Activated CD8-positive, alpha-beta memory T cell treated with anti-CD3 and anti-CD28 coated beads for 36 hours (primary cell): Measurements from ENCODE around the gene HSD3B7. TPM values are rescaled to one million over a fixed set of nuclear protein-coding genes. Genes with fewer than 3 reads are reported as not detected.

Experiments
- CTCF ChIA-PET: fragments of 350-600 bp; sonication (Branson Sonifier 250); formaldehyde crosslinking; loops from one replicate; lab custom pipeline; 2021; ENCODE audit warnings: antibody characterized with exemption; lab: Charles Lee
- POLR2A ChIA-PET: fragments of 350-600 bp; sonication (Branson Sonifier 250); formaldehyde crosslinking; loops from one replicate; lab custom pipeline; 2021; ENCODE audit warnings: antibody characterized with exemption; lab: Charles Lee
- total RNA-seq, 2 experiments: library from RNA; stranded (reverse); gene quantifications; one replicate each; pipeline ENCODE4 v1.2.3, GENCODE V29; 2021

Gene HSD3B7
- total RNA-seq, 2 experiments from 2014 or later = 1.8 to 1.9 TPM

DNA sequence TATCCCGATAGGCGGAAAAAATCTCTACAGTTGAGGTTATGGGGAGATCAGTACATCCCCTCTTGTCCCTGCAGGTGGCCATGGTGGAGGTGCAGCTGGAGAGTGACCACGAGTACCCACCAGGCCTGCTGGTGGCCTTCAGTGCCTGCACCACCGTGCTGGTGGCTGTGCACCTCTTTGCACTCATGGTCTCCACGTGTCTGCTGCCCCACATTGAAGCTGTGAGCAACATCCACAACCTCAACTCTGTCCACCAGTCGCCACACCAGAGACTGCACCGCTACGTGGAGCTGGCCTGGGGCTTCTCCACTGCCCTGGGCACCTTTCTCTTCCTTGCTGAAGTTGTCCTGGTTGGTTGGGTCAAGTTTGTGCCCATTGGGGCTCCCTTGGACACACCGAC lies 31.9 kb upstream of the HSD3B7 start:
- ChIA-PET CTCF (interaction anchor here (0.5 to 6.4 kb wide), 10 partner anchors 10 to 467 kb away, joined by 3 to 69 read pairs (median 4); partner anchors contain the start of genes HSD3B7 and VKORC1), POLR2A (no interaction called here)

GRCh38 chr16:30953511-30954124 lies 31.4 kb upstream of the HSD3B7 start:
- ChIA-PET CTCF (interaction anchor here (0.5 to 6.4 kb wide), 15 partner anchors 11 to 466 kb away, joined by 3 to 69 read pairs (median 4); partner anchors contain the start of genes HSD3B7, VKORC1, ZNF646 and ZNF668), POLR2A (interaction anchor here (1.0 kb wide), 1 partner anchor 227 kb away, joined by 3 read pairs; no protein-coding TSS in a partner anchor)

GRCh38 chr16:30954993-30955392 lies 30.0 kb upstream of the HSD3B7 start:
- POLR2A ChIA-PET = interaction anchor here (0.7 kb wide), 1 partner anchor 13 kb away, joined by 3 read pairs; no protein-coding TSS in a partner anchor
- CTCF ChIA-PET = interaction anchor here (0.9 to 6.4 kb wide), 7 partner anchors 8 to 187 kb away, joined by 3 to 69 read pairs (median 4); partner anchors contain the start of genes HSD3B7 and VKORC1

DNA sequence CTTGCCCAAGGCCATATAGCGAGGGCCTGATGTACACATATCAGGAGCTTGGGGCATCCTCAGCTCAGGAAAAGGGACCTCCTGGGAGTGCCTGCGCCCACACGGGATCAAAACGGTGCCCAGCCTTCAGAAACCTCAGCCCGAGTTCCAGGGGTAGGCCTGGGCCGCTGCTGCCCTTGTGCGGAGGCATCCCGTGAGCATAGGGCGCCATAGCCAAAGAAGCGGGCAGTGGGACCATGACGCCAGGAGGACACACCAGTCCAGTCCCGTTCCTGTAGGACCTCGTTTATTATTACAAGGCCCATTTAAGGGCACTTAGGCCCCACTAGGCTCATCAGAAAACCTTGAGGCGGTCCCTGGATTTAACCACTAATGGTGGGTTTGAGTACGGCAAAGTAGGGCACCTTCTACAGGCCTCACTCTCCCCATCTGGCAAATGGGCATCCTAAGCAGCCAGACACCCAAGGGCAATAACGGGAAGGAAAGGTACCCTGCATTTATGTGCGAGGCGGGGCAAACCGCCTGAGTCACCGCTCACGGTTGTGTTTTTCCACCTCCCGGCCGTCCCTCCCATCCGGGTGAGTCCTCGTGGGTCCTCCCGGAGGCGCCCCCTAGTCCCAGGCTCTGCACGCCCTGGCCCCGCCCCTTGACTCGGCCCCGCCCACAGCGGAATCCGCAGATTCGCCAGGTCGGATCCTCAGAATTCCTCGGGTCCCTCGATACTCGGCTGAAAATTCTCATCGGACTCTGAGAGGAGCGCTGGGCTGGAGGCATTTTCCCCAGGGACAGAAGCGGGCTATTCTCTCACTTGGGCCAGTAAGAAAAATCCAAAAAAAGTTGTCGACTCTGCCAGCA lies 28.2 kb upstream of the HSD3B7 start:
- ChIA-PET POLR2A (interaction anchor here (1.0 kb wide), 1 partner anchor 117 kb away, joined by 3 read pairs; the partner anchor contains the start of genes ZNF646 and ZNF668), CTCF (interaction anchor here (0.5 to 0.9 kb wide), 2 partner anchors 14 to 15 kb away, joined by 3 to 6 read pairs; no protein-coding TSS in a partner anchor)

GRCh38 chr16:30957456-30958174 lies 27.4 kb upstream of the HSD3B7 start, which contains the start of gene SETD1A:
TSS of gene SETD1A (plus strand) at chr16:30957754. CDS start at chr16:30958732, 978 bp downstream.
- POLR2A ChIA-PET = interaction anchor here (1.0 kb wide), 1 partner anchor 116 kb away, joined by 3 read pairs; the partner anchor contains the start of genes ZNF646 and ZNF668
- CTCF ChIA-PET = interaction anchor here (0.5 kb wide), 1 partner anchor 15 kb away, joined by 6 read pairs; no protein-coding TSS in a partner anchor

DNA sequence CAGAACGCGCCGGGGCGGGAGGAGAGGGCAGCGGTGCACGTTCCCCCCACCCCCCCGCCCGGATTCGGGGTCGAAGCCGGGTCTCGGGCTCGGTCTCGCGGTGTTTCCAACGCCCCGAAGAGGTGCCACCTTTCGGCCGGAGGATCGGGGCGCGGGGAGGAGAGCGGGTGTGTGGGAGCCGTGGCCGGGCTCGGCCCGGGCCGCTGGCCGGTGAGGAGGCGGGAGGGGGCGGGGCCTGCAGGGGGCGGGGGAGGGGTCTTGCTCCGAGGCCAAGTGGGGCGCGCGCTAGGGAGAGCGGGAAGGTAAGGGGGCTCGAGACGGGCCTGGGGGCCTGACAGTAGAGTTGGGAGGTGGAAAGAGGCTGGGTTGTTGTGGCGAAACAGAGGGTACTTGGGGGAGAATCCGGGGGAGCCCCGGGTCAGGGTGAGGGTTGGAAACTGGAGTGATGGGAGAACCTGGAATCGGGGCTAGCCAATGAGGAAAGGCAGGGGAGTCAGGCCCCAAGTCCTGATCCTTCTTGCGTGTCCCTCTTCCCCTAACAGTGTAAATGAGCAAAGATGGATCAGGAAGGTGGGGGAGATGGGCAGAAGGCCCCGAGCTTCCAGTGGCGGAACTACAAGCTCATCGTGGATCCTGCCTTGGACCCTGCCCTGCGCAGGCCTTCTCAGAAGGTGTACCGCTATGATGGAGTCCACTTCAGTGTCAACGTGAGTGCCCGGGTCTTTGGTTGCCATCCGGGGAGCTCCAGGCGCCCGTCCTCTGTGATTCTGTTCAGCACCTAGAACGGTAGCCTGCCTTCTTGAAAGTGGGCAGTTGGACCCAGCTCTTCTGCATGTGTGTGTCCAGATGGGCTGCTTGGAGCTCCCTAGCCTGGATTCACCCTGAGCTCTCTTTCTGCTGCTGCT lies 26.6 kb upstream of the HSD3B7 start:
- POLR2A ChIA-PET = interaction anchor here (0.5 to 1.1 kb wide), 5 partner anchors 115 to 308 kb away, joined by 3 to 10 read pairs (median 3); partner anchors contain the start of genes ZNF646 and ZNF668
- CTCF ChIA-PET = interaction anchor here (0.8 to 0.9 kb wide), 2 partner anchors 27 to 264 kb away, joined by 3 to 5 read pairs; partner anchors contain the start of gene HSD3B7

DNA sequence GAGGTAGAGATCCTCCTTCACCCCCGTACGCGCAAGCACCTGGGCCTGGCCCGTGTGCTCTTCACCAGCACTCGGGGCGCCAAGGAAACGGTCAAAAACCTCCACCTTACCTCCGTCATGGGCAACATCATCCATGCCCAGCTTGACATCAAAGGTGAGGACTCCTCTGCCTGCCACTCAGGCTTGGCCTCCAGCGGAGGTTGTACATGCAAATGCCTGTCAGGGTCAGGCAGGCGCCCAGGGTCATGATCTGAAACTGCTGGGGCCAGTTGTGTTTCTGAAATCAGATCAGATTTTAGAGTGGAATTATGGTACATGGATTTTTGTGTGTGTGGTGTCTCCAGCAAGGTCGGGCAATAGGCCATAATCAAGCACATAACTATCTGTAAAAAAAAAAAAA lies 23.6 kb upstream of the HSD3B7 start:
- ChIA-PET CTCF (interaction anchor here (1.1 kb wide), 1 partner anchor 610 kb away, joined by 3 read pairs; no protein-coding TSS in a partner anchor), POLR2A (no interaction called here)

DNA sequence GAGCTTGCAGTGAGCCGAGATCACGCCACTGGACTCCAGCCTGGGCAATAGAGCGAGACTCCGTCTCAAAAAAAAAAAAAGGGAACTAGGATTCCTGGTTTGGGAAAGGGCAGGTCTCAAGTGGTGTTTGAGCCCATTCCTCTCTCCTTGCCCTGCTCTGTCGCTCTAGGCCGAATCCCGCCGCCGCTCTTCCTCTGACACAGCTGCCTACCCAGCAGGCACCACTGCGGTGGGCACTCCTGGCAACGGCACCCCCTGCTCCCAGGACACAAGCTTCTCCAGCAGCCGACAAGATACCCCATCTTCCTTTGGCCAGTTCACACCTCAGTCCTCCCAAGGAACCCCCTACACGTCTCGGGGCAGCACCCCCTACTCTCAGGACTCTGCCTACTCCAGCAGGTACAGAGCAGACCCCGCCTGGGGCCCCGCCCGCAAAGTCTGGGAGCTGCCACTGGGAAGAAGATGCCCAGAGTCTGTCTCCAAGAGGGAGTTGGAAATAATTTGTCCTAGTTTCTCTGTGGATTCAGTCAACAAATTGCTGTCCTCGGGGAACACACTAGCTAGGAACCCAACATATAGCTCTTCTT lies 21.0 kb upstream of the HSD3B7 start:
- ChIA-PET CTCF (no interaction called here), POLR2A (no interaction called here)

DNA sequence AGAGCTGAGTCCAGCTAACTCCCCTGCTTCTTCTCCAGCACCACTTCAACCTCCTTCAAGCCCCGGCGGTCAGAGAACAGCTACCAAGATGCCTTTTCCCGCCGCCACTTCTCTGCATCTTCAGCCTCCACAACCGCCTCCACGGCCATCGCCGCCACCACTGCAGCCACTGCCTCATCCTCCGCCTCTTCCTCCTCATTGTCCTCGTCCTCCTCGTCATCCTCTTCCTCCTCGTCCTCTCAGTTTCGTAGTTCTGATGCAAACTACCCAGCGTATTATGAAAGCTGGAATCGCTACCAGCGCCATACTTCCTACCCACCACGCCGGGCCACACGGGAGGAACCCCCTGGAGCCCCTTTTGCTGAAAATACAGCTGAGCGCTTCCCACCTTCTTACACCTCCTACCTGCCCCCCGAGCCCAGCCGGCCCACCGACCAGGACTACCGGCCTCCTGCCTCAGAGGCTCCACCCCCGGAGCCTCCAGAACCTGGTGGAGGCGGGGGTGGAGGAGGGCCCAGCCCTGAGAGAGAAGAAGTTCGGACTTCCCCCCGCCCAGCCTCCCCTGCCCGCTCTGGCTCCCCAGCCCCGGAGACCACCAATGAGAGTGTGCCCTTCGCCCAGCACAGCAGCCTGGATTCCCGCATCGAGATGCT lies 20.3 kb upstream of the HSD3B7 start:
- ChIA-PET POLR2A (interaction anchor here (0.6 kb wide), 1 partner anchor 34 kb away, joined by 3 read pairs; no protein-coding TSS in a partner anchor), CTCF (interaction anchor here (0.6 kb wide), 1 partner anchor 82 kb away, joined by 3 read pairs; no protein-coding TSS in a partner anchor)

DNA sequence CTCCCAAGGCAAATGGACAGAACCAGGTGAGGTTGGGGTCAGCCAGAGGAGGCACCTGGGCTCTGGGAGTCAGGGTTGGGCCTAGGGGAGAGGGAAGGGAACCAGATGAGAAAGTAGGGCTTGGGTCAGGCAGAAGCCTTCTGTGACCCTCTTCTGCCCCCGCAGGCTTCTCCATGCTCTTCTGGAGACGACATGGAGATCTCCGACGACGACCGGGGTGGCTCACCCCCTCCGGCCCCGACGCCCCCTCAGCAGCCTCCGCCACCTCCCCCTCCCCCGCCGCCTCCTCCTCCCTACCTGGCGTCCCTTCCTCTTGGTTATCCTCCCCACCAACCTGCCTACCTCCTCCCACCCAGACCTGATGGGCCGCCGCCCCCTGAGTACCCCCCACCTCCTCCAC lies 19.6 kb upstream of the HSD3B7 start:
- ChIA-PET CTCF (interaction anchor here (2.9 kb wide), 1 partner anchor 12 kb away, joined by 7 read pairs; no protein-coding TSS in a partner anchor), POLR2A (no interaction called here)

- POLR2A ChIA-PET = no interaction called here
These were observed 18.9 kb upstream of the HSD3B7 start for GRCh38 chr16:30966033-30966619.

DNA sequence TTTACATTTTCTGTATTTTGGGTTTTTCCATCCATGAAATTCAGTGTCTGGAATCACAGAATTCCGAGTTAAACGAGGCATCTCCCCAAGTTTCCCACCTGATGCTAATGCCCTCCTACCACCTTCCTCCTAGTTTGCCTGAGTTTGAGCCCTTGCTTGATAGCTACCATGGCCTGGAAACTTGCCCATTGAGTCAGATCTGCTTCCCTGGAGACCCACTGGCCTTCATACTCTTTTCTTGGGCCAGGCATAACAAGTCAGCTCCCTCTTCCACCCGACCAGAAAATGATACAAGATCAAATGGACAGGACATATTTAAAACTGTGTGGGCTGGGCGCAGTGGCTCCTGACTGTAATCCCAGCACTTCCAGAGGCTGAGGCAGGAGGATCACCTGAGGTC lies 17.2 kb upstream of the HSD3B7 start:
- POLR2A ChIA-PET = no interaction called here
- CTCF ChIA-PET = interaction anchor here (2.9 kb wide), 1 partner anchor 14 kb away, joined by 7 read pairs; no protein-coding TSS in a partner anchor

More at GRCh38 chr16:30966033-30966619, 18.9 kb upstream of the HSD3B7 start:
- CTCF ChIA-PET = interaction anchor here (2.9 kb wide), 1 partner anchor 12 kb away, joined by 7 read pairs; no protein-coding TSS in a partner anchor

- ChIA-PET POLR2A (no interaction called here), CTCF (interaction anchor here (0.5 to 1.6 kb wide), 2 partner anchors 15 to 68 kb away, joined by 3 to 4 read pairs; no protein-coding TSS in a partner anchor)
These were observed 15.7 kb upstream of the HSD3B7 start for GRCh38 chr16:30969246-30969842.

DNA sequence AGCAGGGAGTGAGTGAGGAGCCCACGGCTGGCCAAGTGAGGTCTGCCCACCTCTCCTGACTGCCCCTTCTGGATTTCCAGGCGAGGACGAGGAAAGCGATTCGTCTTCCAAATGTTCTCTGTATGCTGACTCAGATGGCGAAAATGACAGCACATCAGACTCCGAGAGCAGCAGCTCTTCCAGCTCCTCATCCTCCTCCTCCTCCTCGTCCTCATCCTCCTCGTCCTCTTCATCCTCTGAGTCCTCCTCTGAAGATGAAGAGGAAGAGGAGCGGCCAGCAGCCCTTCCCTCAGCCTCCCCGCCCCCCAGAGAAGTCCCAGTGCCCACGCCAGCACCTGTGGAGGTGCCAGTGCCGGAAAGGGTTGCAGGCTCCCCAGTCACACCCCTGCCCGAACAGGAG lies 13.7 kb upstream of the HSD3B7 start:
- CTCF ChIA-PET = interaction anchor here (2.4 kb wide), 1 partner anchor 13 kb away, joined by 5 read pairs; the partner anchor contains the start of gene HSD3B7
- POLR2A ChIA-PET = no interaction called here

GRCh38 chr16:30972872-30973271 lies 12.1 kb upstream of the HSD3B7 start:
- POLR2A ChIA-PET = no interaction called here

More at GRCh38 chr16:30972872-30973271, 12.1 kb upstream of the HSD3B7 start:
- CTCF ChIA-PET = interaction anchor here (0.9 to 2.4 kb wide), 4 partner anchors 10 to 31 kb away, joined by 3 to 5 read pairs (median 4); partner anchors contain the start of gene HSD3B7
